ENCODE results near the gene FLT3. TPM values are rescaled to one million over a fixed set of nuclear protein-coding genes. Genes with fewer than 3 reads are reported as not detected.

FLT3 gene
- total and polyA plus RNA-seq, 9 donors: 0.08 to 0.97 (median 0.15) TPM; not detected in 1

DNA sequence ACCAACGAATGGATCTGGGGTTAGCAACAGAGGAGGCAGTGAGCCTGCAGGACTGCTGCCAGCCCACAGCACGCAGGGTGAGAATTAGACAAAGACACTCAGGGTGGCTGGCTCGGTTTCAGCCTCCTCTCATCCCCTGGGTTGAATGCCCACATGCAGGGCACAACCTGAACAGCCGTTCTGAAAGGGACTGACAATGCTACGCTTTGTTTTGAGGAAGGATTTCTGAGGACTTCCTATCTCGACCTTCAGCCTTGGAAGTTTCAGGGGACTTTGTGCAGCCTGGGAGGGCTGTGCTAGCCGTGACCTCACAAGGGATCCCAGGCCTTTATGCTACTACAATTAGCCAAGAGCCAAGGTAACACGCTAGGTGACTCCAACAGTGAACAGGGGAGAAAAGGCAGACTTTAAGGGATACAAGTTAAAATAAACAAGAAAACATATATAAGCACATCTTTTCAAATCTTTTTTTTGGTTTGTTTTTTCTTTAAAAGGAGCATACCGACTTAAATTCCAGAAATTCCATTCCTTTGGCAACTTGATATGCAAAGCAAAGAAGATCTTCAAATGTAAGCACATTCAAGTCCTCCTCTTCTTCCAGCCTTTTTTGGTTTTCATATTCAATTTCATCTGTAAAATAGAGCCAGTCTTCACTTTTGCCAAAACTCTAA is 77.4 kb downstream of the FLT3 start:
- Histone ChIP-seq H3K9me3 (no peaks in the 10 kb centered on the region), H3K4me3 (no peak overlapping the region), H3K27ac (no peak overlapping the region), H3K4me1 (ENCODE audit: insufficient read depth) (peaks cover 5% of the 10 kb centered on the region), H3K36me3 (no peaks in the 10 kb centered on the region), H3K27me3 (no peaks in the 10 kb centered on the region)
- no peak for DNase-seq
- intact Hi-C loops (cut with DNase I): no loop called here
- 12 to 20% (median 20%) methylated on average over 9 of the region's 9 CpGs for WGBS, 3 donors
- TF ChIP-seq EP300 (IDR thresholded peaks at IDR 0.05) (no peak), POLR2A (IDR thresholded peaks at IDR 0.05) (no peak)
- TF ChIP-seq, protein P1, sequence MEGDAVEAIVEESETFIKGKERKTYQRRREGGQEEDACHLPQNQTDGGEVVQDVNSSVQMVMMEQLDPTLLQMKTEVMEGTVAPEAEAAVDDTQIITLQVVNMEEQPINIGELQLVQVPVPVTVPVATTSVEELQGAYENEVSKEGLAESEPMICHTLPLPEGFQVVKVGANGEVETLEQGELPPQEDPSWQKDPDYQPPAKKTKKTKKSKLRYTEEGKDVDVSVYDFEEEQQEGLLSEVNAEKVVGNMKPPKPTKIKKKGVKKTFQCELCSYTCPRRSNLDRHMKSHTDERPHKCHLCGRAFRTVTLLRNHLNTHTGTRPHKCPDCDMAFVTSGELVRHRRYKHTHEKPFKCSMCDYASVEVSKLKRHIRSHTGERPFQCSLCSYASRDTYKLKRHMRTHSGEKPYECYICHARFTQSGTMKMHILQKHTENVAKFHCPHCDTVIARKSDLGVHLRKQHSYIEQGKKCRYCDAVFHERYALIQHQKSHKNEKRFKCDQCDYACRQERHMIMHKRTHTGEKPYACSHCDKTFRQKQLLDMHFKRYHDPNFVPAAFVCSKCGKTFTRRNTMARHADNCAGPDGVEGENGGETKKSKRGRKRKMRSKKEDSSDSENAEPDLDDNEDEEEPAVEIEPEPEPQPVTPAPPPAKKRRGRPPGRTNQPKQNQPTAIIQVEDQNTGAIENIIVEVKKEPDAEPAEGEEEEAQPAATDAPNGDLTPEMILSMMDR (IDR thresholded peaks at IDR 0.05): no peak

DNA sequence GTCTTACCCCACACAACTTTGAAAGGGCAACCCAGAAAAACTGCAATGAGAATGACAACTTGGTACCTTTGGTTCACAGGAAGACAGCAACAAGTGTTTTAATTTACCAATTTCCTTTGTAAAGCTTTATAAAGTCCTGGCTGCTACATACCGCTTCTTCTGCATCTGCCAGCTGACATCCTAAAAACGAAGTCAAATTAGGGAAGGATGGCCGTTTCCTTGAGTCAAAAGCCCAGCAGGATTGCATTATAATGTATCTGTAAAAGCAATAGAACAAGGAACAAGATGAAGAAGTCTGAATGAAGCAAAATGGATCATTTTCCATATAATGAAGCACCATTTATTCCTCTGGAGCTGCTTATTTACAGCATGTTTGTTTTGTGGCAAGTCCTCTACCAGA is 86.1 kb downstream of the FLT3 start:
- no peak for DNase-seq
- no peaks in the 10 kb centered on the region for H3K9me3 ChIP-seq
- H3K4me3 ChIP-seq: no peak overlapping the region
- intact Hi-C loops (cut with DNase I): no loop called here
- H3K27ac ChIP-seq: no peak overlapping the region
- H3K27me3 ChIP-seq: no peaks in the 10 kb centered on the region
- 43 to 55% (median 54%) methylated on average over 3 of the region's 3 CpGs for WGBS, 3 donors
- TF ChIP-seq EP300 (IDR thresholded peaks at IDR 0.05) (no peak), POLR2A (IDR thresholded peaks at IDR 0.05) (no peak)
- TF ChIP-seq, protein P1 (IDR thresholded peaks at IDR 0.05): no peak
- no peaks in the 10 kb centered on the region for H3K4me1 ChIP-seq (ENCODE audit: insufficient read depth)
- H3K36me3 ChIP-seq: no peaks in the 10 kb centered on the region

DNA sequence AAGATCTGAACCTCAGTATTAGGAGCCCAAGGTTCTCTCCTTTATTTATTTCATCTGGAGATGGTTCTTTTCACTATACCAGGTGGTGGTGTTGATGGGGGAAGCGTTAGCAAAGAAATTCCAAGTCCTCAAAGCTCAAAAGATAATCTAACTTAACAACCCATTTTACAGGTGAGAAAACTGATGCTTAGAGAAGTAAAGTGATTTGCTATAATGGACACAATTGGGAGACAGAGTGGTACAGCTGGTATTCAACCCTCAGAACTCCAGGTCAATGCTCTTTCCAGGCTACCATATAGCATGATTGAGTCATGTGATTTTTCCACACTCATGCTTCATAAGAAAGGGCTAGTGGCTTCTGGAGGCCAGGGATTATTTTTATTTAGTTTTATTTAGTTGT is 86.9 kb downstream of the FLT3 start:
- WGBS, 3 donors: 63 to 83% (median 74%) methylated on average over 1 of the region's 1 CpG
- intact Hi-C loops (cut with DNase I): no loop called here
- Histone ChIP-seq H3K4me3 (no peak overlapping the region), H3K36me3 (no peaks in the 10 kb centered on the region), H3K27me3 (no peaks in the 10 kb centered on the region), H3K9me3 (no peaks in the 10 kb centered on the region), H3K4me1 (ENCODE audit: insufficient read depth) (no peaks in the 10 kb centered on the region), H3K27ac (no peak overlapping the region)
- DNase-seq: no peak
- TF ChIP-seq EP300 (IDR thresholded peaks at IDR 0.05): no peak
- TF ChIP-seq, protein P1 (IDR thresholded peaks at IDR 0.05): no peak
- TF ChIP-seq POLR2A (IDR thresholded peaks at IDR 0.05): no peak

DNA sequence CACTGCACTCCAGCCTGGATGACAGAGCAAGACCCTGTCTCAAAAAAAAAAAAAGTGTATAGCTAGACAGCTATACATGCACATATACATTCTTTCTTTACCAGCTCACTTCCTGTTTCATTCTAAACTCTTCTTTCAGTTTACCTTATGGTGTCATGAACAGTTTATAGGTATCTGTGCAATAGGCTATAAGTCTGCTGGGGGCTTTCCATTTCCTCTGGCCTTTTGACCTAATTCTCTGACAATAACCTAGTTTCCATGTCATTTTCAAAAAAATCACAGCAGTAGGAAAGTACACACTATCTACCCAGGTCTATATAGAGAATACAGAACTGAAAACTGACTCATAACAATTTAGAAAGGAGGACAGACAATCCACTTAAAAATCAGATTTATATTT is 87.5 kb downstream of the FLT3 start:
- no peaks in the 10 kb centered on the region for H3K27me3 ChIP-seq
- no peaks in the 10 kb centered on the region for H3K4me1 ChIP-seq (ENCODE audit: insufficient read depth)
- DNase-seq: no peak
- intact Hi-C loops (cut with DNase I): no loop called here
- H3K36me3 ChIP-seq: no peaks in the 10 kb centered on the region
- no peaks in the 10 kb centered on the region for H3K9me3 ChIP-seq
- no peak overlapping the region for H3K27ac ChIP-seq
- H3K4me3 ChIP-seq: no peak overlapping the region
- TF ChIP-seq, protein P1 (IDR thresholded peaks at IDR 0.05): no peak
- TF ChIP-seq EP300 (IDR thresholded peaks at IDR 0.05): no peak
- no peak for TF ChIP-seq POLR2A (IDR thresholded peaks at IDR 0.05)
